ENCODE data around the gene CYBC1. TPM values are rescaled to one million over a fixed set of nuclear protein-coding genes. Genes with fewer than 3 reads are reported as not detected.
A peak's percentile ranks its signal among the peaks of the same experiment; 100 is the strongest.

Gene CYBC1
- total and polyA plus RNA-seq, 9 of the 15 experiments (the other 6 are each of a cell fraction or from before 2014, with no cell fraction given) = 1.3 to 71.8 (median 49.9) TPM

- TF ChIP-seq ATF4 (CRISPR knock-in tag; IDR thresholded peaks at IDR 0.05) (peak; percentile 56), TAF7 (tag; IDR thresholded peaks at IDR 0.05) (no peak), NCOA4 (IDR thresholded peaks at IDR 0.05; ENCODE audit: partially characterized antibody) (peak; percentile 26), ZNF766 (CRISPR knock-in tag; conservative IDR thresholded peaks at IDR 0.05) (peak; percentile 91), CREM (IDR thresholded peaks at IDR 0.05; ENCODE audit: low read depth) (peak; percentile 90), HOXB6 (CRISPR knock-in tag; IDR thresholded peaks at IDR 0.05; ENCODE audit: borderline replicate concordance) (no peak), POU5F1 (IDR thresholded peaks at IDR 0.05; ENCODE audit: borderline replicate concordance, low read depth, low read length, partially characterized antibody) (no peak), CHD7 (IDR thresholded peaks at IDR 0.05; ENCODE audit: low read depth, low read length) (no peak), CBFA2T2 (conservative IDR thresholded peaks at IDR 0.05) (peak; percentile 99), THRA (IDR thresholded peaks at IDR 0.05) (no peak), TAL1 (IDR thresholded peaks at IDR 0.05) (peak; percentile 98), KDM2B (CRISPR knock-in tag; IDR thresholded peaks at IDR 0.05) (no peak), CBX1 (IDR thresholded peaks at IDR 0.05; ENCODE audit: low read depth) (peak; percentile 84; the same call in 1 of the 2 replicates), SNIP1 (IDR thresholded peaks at IDR 0.05; ENCODE audit: low read depth) (no peak)
Measured at GRCh38 chr17:82461827-82462524, 11.4 kb upstream of the CYBC1 start (continued).

All from K562 (cell line).